K562 (cell line): ENCODE data around the gene URGCP. TPM values are rescaled to one million over a fixed set of nuclear protein-coding genes. Genes with fewer than 3 reads are reported as not detected.

Experiments used
- CREBBP ChIP-seq: IDR thresholded peaks from one replicate; pipeline ENCODE4 v1.6.1; 2012; ENCODE audit warnings: low read depth, mild to moderate bottlenecking, control low read depth, inconsistent platforms, low read length
- FOS ChIP-seq: IDR thresholded peaks from 3 replicates; pipeline ENCODE4 v1.6.1; 2011; ENCODE audit not compliant: insufficient read length; ENCODE audit errors: extremely low read depth
- MAFF ChIP-seq: IDR thresholded peaks from 2 replicates; pipeline ENCODE4 v1.6.1; 2012; ENCODE audit warnings: low read length, improper control_type of control experiment
- MAFK ChIP-seq: IDR thresholded peaks from 2 replicates; pipeline ENCODE4 v1.6.1; 2011; ENCODE audit warnings: low read length, improper control_type of control experiment
- MCM7 ChIP-seq, 2 experiments: fragments of 450-650 bp; IDR thresholded peaks; 2 replicates each; pipeline ENCODE4 v1.6.1; 2016 to 2018
- MEF2D ChIP-seq: conservative IDR thresholded peaks from 2 replicates; pipeline ENCODE4 v1.6.1; 2016; ENCODE audit warnings: low read depth, missing genetic modification characterization, missing compliant biosample characterization
- NR2F6 ChIP-seq: fragments of 450-650 bp; formaldehyde crosslinking; IDR thresholded peaks from 2 replicates; pipeline ENCODE4 v1.4.0; 2020; ENCODE audit warnings: mild to moderate bottlenecking
- PCBP1 ChIP-seq: fragments of 200-400 bp; formaldehyde crosslinking; IDR thresholded peaks from 2 replicates; pipeline ENCODE4 v1.6.1; 2018; ENCODE audit warnings: mild to moderate bottlenecking, low read depth, low read length; ENCODE audit not compliant: poor library complexity, severe bottlenecking
- POLR2B ChIP-seq: fragments of 450-650 bp; IDR thresholded peaks from 2 replicates; pipeline ENCODE4 v1.6.1; 2018; ENCODE audit warnings: low read depth; ENCODE audit not compliant: partially characterized antibody
- POLR2H ChIP-seq: IDR thresholded peaks from 2 replicates; pipeline ENCODE4 v1.6.1; 2016; ENCODE audit warnings: missing genetic modification characterization, low read depth, mild to moderate bottlenecking, control low read depth, missing compliant biosample characterization, moderate library complexity
- RAD51 ChIP-seq: fragments of 450-650 bp; IDR thresholded peaks from 2 replicates; pipeline ENCODE4 v1.7.1; 2016; ENCODE audit warnings: low read depth, mild to moderate bottlenecking, borderline replicate concordance
- RFX7 ChIP-seq: fragments of 250-450 bp; sonication (Bioruptor Pico); IDR thresholded peaks from 2 replicates; pipeline ENCODE4 v1.5.1; 2021; ENCODE audit warnings: mild to moderate bottlenecking
- SETDB1 ChIP-seq: IDR thresholded peaks from one replicate; pipeline ENCODE4 v1.6.1; 2012; ENCODE audit warnings: low read length, control low read depth, inconsistent platforms
- TEAD1 ChIP-seq, 2 experiments: fragments of 450-650 bp in 1 of 2; sonication (generic) in 1 of 2; formaldehyde crosslinking; IDR thresholded peaks; 2 replicates each; pipeline versions ENCODE4 v1.4.0 to v1.8.0; 2020 to 2022; ENCODE audit warnings: mild to moderate bottlenecking in 2 of 2, missing genetic modification reagents in 1 of 2
- TEAD4 ChIP-seq, 2 experiments: sonication (generic) in 1 of 2; formaldehyde crosslinking in 1 of 2; IDR thresholded peaks; 2 replicates each; pipeline versions ENCODE4 v1.6.1 to v1.8.0; 2012 to 2022; ENCODE audit warnings: borderline replicate concordance in 1 of 2, inconsistent platforms in 1 of 2, low read length in 1 of 2, mild to moderate bottlenecking in 1 of 2, missing genetic modification reagents in 1 of 2
- TRIM28 ChIP-seq: fragments of 450-650 bp; IDR thresholded peaks from 2 replicates; pipeline ENCODE4 v1.6.1; 2017
- XRCC4 ChIP-seq: IDR thresholded peaks from one replicate; pipeline ENCODE4 v1.6.1; 2011; ENCODE audit not compliant: insufficient read depth, insufficient read length; ENCODE audit errors: extremely low read depth
- ZFP30 ChIP-seq: fragments of 250-450 bp; sonication (Bioruptor Pico); IDR thresholded peaks from 2 replicates; pipeline ENCODE4 v1.8.0; 2022; ENCODE audit warnings: moderate library complexity, mild to moderate bottlenecking, inconsistent platforms, borderline replicate concordance
- ZFP36 ChIP-seq: fragments of 150-350 bp; IDR thresholded peaks from 2 replicates; pipeline ENCODE4 v1.6.1; 2018; ENCODE audit warnings: low read length, low read depth; ENCODE audit not compliant: partially characterized antibody
- ZKSCAN1 ChIP-seq: fragments of 150-350 bp; IDR thresholded peaks from 2 replicates; pipeline ENCODE4 v1.6.1; 2016; ENCODE audit warnings: low read depth, low read length
- ZNF197 ChIP-seq: fragments of 200-800 bp; sonication (Bioruptor generic); IDR thresholded peaks from 2 replicates; pipeline ENCODE4 v1.6.1; 2016; ENCODE audit warnings: low read depth, missing genetic modification characterization, missing compliant biosample characterization
- ZNF239 ChIP-seq: fragments of 250-450 bp; sonication (Bioruptor Pico); IDR thresholded peaks from 2 replicates; pipeline ENCODE4 v1.4.0; 2020; ENCODE audit warnings: mild to moderate bottlenecking
- ZNF695 ChIP-seq: fragments of 450-650 bp; formaldehyde crosslinking; IDR thresholded peaks from 2 replicates; pipeline ENCODE4 v1.4.0; 2020; ENCODE audit warnings: mild to moderate bottlenecking, moderate library complexity
- polyA plus RNA-seq, 8 experiments: library from polyadenylated mRNA; depleted of rRNA in 4 of 8; stranded (reverse) in 5 of 8; unstranded in 3 of 8; fragments of >200 nt; fragmentation: Nextera tagmentation in 2 of 8; fragmentation: Illumina TruSeq in 1 of 8; extraction: Ambion mirVana in 2 of 8; extraction: Trizol in 1 of 8; gene quantifications; 2 replicates each; pipeline versions ENCODE4 v1.2.1 to v1.2.3, GENCODE V29; 2011 to 2014; ENCODE audit warnings: inconsistent platforms in 1 of 8, missing spikeins in 1 of 8
- total RNA-seq, 7 experiments: library from RNA; depleted of rRNA in 6 of 7; stranded (reverse); fragments of >200 nt in 6 of 7; fragmentation: Illumina TruSeq in 2 of 7; extraction: Trizol in 2 of 7; gene quantifications; 2 replicates each; pipeline versions ENCODE4 v1.2.1 to v1.2.3, GENCODE V29; 2011 to 2021; ENCODE audit warnings: low replicate concordance in 1 of 7
- TF ChIP-seq, protein P1 (sequence below): fragments of 200-400 bp; formaldehyde crosslinking; IDR thresholded peaks from 2 replicates; pipeline ENCODE4 v1.6.1; 2017; ENCODE audit warnings: mild to moderate bottlenecking, low read depth, low read length, moderate library complexity
- TF ChIP-seq, protein P2 (sequence below): fragments of 250-450 bp; sonication (Bioruptor Pico); IDR thresholded peaks from 2 replicates; pipeline ENCODE4 v1.8.0; 2022; ENCODE audit warnings: moderate library complexity, mild to moderate bottlenecking, inconsistent platforms
- TF ChIP-seq, protein P3 (sequence below): fragments of 250-450 bp; sonication (Bioruptor Pico); IDR thresholded peaks from 2 replicates; pipeline ENCODE4 v1.8.0; 2022; ENCODE audit warnings: inconsistent platforms, mild to moderate bottlenecking, moderate library complexity, borderline replicate concordance

URGCP gene
- total and polyA plus RNA-seq, 9 of the 15 experiments (the other 6 are each of a cell fraction or from before 2014, with no cell fraction given): 1.7 to 25.8 (median 12.5) TPM

DNA sequence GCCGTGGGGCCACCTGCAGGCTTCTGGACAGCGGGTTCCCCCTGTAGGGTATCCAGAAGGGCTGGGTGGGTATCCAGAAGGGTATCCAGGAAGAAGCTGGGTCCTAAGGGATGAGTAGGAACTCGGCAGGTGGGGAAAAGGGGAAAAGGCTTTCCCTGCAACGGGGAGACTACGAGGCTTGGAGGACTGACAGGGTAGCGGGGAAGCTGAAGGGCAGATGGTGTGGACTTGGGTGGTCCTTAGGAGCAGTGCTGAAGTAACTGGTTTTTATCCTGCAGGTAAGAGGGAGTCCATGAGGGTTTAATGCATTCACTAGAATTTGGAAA lies 20.4 kb upstream of the URGCP start (continued):
- TF ChIP-seq, protein P1, sequence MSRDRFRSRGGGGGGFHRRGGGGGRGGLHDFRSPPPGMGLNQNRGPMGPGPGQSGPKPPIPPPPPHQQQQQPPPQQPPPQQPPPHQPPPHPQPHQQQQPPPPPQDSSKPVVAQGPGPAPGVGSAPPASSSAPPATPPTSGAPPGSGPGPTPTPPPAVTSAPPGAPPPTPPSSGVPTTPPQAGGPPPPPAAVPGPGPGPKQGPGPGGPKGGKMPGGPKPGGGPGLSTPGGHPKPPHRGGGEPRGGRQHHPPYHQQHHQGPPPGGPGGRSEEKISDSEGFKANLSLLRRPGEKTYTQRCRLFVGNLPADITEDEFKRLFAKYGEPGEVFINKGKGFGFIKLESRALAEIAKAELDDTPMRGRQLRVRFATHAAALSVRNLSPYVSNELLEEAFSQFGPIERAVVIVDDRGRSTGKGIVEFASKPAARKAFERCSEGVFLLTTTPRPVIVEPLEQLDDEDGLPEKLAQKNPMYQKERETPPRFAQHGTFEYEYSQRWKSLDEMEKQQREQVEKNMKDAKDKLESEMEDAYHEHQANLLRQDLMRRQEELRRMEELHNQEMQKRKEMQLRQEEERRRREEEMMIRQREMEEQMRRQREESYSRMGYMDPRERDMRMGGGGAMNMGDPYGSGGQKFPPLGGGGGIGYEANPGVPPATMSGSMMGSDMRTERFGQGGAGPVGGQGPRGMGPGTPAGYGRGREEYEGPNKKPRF: no peak
- TF ChIP-seq ZKSCAN1 (no peak), ZNF695 (CRISPR knock-in tag) (no peak), PCBP1 (no peak), ZFP36 (no peak), ZNF239 (CRISPR knock-in tag) (no peak), RAD51 (no peak), POLR2H (tag) (no peak), XRCC4 (no peak), FOS (no peak), MAFF (no peak), CREBBP (no peak), NR2F6 (CRISPR knock-in tag) (no peak), ZNF197 (no peak), TRIM28 (no peak), ZFP30 (CRISPR knock-in tag) (no peak), SETDB1 (no peak), MEF2D (tag) (no peak), MAFK (no peak), TEAD1 (CRISPR knock-in tag; IDR thresholded peaks at IDR 0.05) (peak in 1 of 2 experiments; percentile 15; a peak in 1 of 4 replicates), POLR2B (no peak), TEAD4 (IDR thresholded peaks at IDR 0.05; ENCODE audit: low read length) (no peak), TEAD4 (CRISPR knock-in tag; IDR thresholded peaks at IDR 0.05; ENCODE audit: borderline replicate concordance) (0 out of 2 replicates have a peak, but pooled peaks have one; percentile 5), RFX7 (CRISPR knock-in tag) (no peak), MCM7 (IDR thresholded peaks at IDR 0.05) (no peak)
- TF ChIP-seq, protein P2, sequence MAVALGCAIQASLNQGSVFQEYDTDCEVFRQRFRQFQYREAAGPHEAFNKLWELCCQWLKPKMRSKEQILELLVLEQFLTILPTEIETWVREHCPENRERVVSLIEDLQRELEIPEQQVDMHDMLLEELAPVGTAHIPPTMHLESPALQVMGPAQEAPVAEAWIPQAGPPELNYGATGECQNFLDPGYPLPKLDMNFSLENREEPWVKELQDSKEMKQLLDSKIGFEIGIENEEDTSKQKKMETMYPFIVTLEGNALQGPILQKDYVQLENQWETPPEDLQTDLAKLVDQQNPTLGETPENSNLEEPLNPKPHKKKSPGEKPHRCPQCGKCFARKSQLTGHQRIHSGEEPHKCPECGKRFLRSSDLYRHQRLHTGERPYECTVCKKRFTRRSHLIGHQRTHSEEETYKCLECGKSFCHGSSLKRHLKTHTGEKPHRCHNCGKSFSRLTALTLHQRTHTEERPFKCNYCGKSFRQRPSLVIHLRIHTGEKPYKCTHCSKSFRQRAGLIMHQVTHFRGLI (CRISPR knock-in tag): no peak
- TF ChIP-seq, protein P3, sequence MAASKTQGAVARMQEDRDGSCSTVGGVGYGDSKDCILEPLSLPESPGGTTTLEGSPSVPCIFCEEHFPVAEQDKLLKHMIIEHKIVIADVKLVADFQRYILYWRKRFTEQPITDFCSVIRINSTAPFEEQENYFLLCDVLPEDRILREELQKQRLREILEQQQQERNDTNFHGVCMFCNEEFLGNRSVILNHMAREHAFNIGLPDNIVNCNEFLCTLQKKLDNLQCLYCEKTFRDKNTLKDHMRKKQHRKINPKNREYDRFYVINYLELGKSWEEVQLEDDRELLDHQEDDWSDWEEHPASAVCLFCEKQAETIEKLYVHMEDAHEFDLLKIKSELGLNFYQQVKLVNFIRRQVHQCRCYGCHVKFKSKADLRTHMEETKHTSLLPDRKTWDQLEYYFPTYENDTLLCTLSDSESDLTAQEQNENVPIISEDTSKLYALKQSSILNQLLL (CRISPR knock-in tag): no peak
